GM21367 (cell line): ENCODE data around the gene JMJD1C.

Source experiments
- ATAC-seq: cut with Tn5 transposase; IDR thresholded peaks from one replicate; pipeline ENCODE4 v1.9.1; 2021; ENCODE audit not compliant: unreplicated experiment

JMJD1C gene

GRCh38 chr10:63140077-63140476 is 325.7 kb downstream of the JMJD1C start:
- no peak for ATAC-seq

- no peak for ATAC-seq
Observed at GRCh38 chr10:63137306-63137705, 328.5 kb downstream of the JMJD1C start.

GRCh38 chr10:63133821-63134557 is 331.8 kb downstream of the JMJD1C start:
- ATAC-seq = no peak

GRCh38 chr10:63133056-63133820 is 332.5 kb downstream of the JMJD1C start, which contains the start of gene NRBF2:
NRBF2 (plus strand) TSS chr10:63133328; CDS start chr10:63133471, 143 bp downstream.
- ATAC-seq = peak; percentile 94

- no peak for ATAC-seq
Observed at GRCh38 chr10:63132651-63133055, 333.1 kb downstream of the JMJD1C start.

GRCh38 chr10:63129888-63130287 is 335.9 kb downstream of the JMJD1C start:
- ATAC-seq = no peak

GRCh38 chr10:63128443-63128842 is 337.3 kb downstream of the JMJD1C start:
- no peak for ATAC-seq

- no peak for ATAC-seq
Observed at GRCh38 chr10:63125459-63125858, 340.3 kb downstream of the JMJD1C start.

- ATAC-seq = no peak
Observed at GRCh38 chr10:63123727-63124362, 341.9 kb downstream of the JMJD1C start.

- ATAC-seq = no peak
Observed at GRCh38 chr10:63120554-63120953, 345.2 kb downstream of the JMJD1C start.

GRCh38 chr10:63119041-63119440 is 346.7 kb downstream of the JMJD1C start:
- ATAC-seq = no peak
